ENCODE measurements around the gene MROH2A.

GRCh38 chr2:233813236-233814055 lies 35.3 kb downstream of the MROH2A start:
- no peak for TF ChIP-seq POLR2AphosphoS5 (IDR thresholded peaks at IDR 0.05; ENCODE audit: insufficient read depth in 1 of 2, low read depth in 1 of 2)
- TF ChIP-seq CTCF (IDR thresholded peaks at IDR 0.05): no peak
- no peak for TF ChIP-seq POLR2A (IDR thresholded peaks at IDR 0.05)
